Activated naive CD8-positive, alpha-beta T cell treated with anti-CD3 and anti-CD28 coated beads, Interleukin-2, amount 50 U/mL, for 24 hours (primary cell): ENCODE results near the gene LGALS3BP.
A peak's percentile ranks its signal among the peaks of the same experiment; 100 is the strongest.
"Not testable (repeated sequence)": the region's sequence is repeated elsewhere in the genome, so short reads cannot be mapped to it uniquely, and the experiment has no call there.

Source experiments
- ATAC-seq: fragments of 150-1000 bp; cut with Tn5 transposase; one replicate; pipeline ENCODE4 v1.10.0; 2021
- DNase-seq: peaks from one replicate; pipeline ENCODE4 v3.0.0; 2021
- H3K27ac Mint-ChIP-seq: one replicate; pipeline ENCODE4 v1.8.0; 2021; ENCODE audit warnings: mild to moderate bottlenecking, mixed read lengths
- H3K27me3 Mint-ChIP-seq: one replicate; pipeline ENCODE4 v1.8.0; 2021; ENCODE audit warnings: mixed read lengths
- H3K36me3 Mint-ChIP-seq: one replicate; pipeline ENCODE4 v1.8.0; 2021; ENCODE audit warnings: low read depth, mixed read lengths
- H3K4me1 Mint-ChIP-seq: one replicate; pipeline ENCODE4 v1.8.0; 2021; ENCODE audit warnings: mixed read lengths
- H3K4me3 Mint-ChIP-seq: one replicate; pipeline ENCODE4 v1.8.0; 2021; ENCODE audit warnings: mild to moderate bottlenecking, moderate library complexity, mixed read lengths
- H3K9me3 Mint-ChIP-seq: one replicate; pipeline ENCODE4 v1.8.0; 2021; ENCODE audit warnings: mixed read lengths

Gene LGALS3BP

DNA sequence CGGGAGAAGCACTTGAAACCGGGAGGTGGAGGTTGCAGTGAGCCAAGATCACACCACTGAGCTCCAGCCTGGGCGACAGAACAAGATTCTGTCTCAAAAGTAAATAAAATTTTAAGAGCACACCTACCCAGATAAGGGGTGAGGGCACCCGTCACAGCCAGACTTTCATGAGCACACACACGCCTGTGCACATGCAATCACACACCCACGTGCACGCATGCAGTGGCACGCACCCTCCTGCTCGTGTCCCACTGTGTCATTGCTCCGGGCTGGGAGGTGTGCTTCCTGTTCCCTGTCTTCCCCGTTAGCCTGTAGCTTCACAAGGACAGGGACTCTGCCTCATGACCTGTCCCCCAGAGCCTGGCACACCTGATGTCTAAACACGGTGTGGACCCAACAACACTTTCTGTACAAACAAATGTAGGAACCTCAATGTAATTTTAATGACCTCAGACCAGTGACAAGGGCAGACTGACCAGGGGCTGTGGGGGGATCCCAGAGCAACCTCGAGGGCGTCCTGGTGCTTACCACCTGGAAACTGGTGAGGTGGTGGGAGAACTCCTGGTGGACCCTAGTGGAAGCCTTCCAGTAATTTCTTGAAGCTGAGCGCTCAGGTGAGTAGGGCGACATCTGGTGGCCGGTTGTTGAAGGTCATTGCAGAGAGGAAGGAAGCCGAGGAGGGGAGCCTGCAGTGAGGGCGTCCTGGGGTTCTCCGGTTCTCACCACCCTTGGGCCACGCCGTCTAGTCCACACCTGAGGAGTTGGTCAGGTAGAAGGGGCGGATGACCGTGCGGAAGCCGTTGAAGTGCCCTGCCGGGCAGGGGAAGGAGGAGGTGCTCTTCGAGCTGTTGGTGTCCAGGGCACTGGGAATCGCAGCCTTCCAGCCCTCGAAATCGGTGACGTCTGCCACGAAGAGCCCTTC lies 8.6 kb downstream of the LGALS3BP start:
- ATAC-seq (no peak), DNase-seq (peak; percentile 86)
- Mint-ChIP-seq H3K9me3 (no peaks in the 10 kb centered on the region), H3K27ac (no peak overlapping the region), H3K27me3 (no peaks in the 10 kb centered on the region), H3K4me1 (peaks cover 5% of the 10 kb centered on the region), H3K36me3 (no peaks in the 10 kb centered on the region), H3K4me3 (no peak overlapping the region)

DNA sequence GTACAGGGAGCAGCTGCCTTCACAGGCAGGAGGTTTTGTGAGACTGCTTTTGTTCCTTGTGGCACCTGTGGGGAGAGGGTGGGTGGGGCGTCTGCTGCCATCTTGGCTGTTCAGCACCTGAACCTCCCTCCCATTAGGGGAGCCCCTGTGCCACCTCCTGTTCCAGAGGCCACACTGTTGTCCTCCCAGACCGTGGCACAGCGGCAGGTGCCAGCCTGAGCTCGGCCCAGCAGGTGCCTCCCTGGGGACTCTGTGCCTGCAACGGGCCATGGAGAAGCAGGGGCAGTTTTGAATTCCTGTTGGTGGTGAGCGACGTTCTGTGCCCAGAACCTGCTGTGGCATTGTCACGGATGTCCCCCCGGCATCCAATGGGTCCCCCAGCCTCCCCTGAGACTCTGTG lies 9.9 kb downstream of the LGALS3BP start:
- Mint-ChIP-seq H3K4me3 (no peak overlapping the region), H3K27ac (no peak overlapping the region)

GRCh38 chr17:78967782-78968362 lies 11.9 kb downstream of the LGALS3BP start:
- no peak overlapping the region for H3K4me3 Mint-ChIP-seq
- H3K27me3 Mint-ChIP-seq, result no peaks in the 10 kb centered on the region
- H3K27ac Mint-ChIP-seq, result no peak overlapping the region
- ATAC-seq (no peak), DNase-seq (no peak)
- no peaks in the 10 kb centered on the region for H3K9me3 Mint-ChIP-seq
- H3K4me1 Mint-ChIP-seq, result peaks cover 5% of the 10 kb centered on the region
- no peaks in the 10 kb centered on the region for H3K36me3 Mint-ChIP-seq

More for the DNA sequence above, 9.9 kb downstream of the LGALS3BP start:
- no peaks in the 10 kb centered on the region for H3K9me3 Mint-ChIP-seq
- H3K27me3 Mint-ChIP-seq, result no peaks in the 10 kb centered on the region
- no peak for DNase-seq
- ATAC-seq, result no peak
- peaks cover 5% of the 10 kb centered on the region for H3K4me1 Mint-ChIP-seq
- H3K36me3 Mint-ChIP-seq, result no peaks in the 10 kb centered on the region

- H3K27ac Mint-ChIP-seq, result no peak overlapping the region
- ATAC-seq, result no peak
Observed at GRCh38 chr17:78966910-78967600, 12.7 kb downstream of the LGALS3BP start.

DNA sequence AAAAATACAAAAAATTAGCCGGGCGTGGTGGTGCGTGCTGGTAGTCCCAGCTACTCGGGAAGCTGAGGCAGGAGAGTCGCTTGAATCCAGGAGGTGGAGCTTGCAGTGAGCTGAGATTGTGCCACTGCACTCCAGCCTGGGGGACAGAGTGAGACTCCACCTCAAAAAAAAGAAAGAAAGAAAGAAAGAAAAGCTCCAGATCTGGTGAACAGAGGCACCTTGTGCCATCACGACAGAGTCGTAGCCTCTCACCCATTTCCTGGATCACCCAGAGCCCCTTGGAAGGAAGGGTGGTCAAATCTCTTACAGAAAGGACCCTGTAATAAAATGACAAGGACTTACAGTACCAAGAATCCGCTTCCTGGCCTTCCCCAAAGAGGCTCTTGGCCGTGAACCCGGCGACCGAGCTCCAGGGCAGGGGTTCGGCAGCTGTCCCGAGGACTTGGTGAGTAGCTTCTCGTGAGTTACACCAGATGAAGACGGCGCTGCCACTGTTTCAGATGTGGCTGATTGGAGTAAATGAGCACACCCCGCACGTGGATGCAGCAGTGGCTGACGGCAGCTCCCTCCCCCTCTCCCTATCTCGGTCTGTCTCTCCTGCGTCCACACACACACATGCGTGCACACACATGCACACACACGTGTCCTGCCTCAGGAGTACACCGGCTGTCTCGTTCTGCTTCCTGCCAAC lies 13.5 kb downstream of the LGALS3BP start:
- Mint-ChIP-seq H3K4me3 (no peak overlapping the region), H3K9me3 (no peaks in the 10 kb centered on the region), H3K27me3 (no peaks in the 10 kb centered on the region), H3K27ac (no peak overlapping the region), H3K4me1 (peaks cover 3% of the 10 kb centered on the region), H3K36me3 (no peaks in the 10 kb centered on the region)
- ATAC-seq, result no peak
- DNase-seq, result no peak

More at GRCh38 chr17:78966910-78967600, 12.7 kb downstream of the LGALS3BP start:
- H3K36me3 Mint-ChIP-seq, result no peaks in the 10 kb centered on the region
- H3K4me3 Mint-ChIP-seq, result no peak overlapping the region
- no peaks in the 10 kb centered on the region for H3K27me3 Mint-ChIP-seq
- no peaks in the 10 kb centered on the region for H3K9me3 Mint-ChIP-seq
- DNase-seq, result no peak
- H3K4me1 Mint-ChIP-seq, result peaks cover 5% of the 10 kb centered on the region

DNA sequence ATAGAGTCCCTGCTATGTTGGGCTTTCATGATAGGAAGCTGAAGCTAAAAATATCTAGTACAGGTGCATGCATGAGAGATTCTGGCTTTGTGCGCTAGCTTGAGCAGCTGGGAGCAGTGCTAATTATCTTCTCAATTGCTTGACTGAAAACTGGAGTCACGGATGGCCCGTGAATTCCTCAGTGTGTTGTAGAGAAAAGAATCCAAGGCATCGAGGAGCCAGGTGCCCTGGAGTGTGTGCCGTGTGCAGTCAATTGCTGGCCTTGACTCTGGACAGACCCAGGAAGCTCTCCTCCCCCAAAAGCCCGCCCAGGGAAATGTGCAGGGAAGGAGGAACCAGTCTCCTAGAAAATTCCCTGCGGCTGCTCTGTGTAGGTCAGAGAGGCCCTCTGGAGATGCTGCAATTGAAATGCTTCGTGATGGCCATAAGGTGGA lies 14.2 kb downstream of the LGALS3BP start:
- Mint-ChIP-seq H3K27ac (no peak overlapping the region), H3K4me1 (no peaks in the 10 kb centered on the region), H3K27me3 (no peaks in the 10 kb centered on the region), H3K4me3 (no peak overlapping the region), H3K9me3 (no peaks in the 10 kb centered on the region), H3K36me3 (no peaks in the 10 kb centered on the region)
- ATAC-seq, result no peak
- DNase-seq, result no peak

- Mint-ChIP-seq H3K27me3 (peaks cover 2% of the 10 kb centered on the region), H3K4me3 (no peak overlapping the region), H3K9me3 (no peaks in the 10 kb centered on the region), H3K27ac (no peak overlapping the region), H3K36me3 (no peaks in the 10 kb centered on the region), H3K4me1 (no peaks in the 10 kb centered on the region)
- DNase-seq, result no peak
- ATAC-seq, result no peak
Observed at GRCh38 chr17:78963378-78963777, 16.3 kb downstream of the LGALS3BP start.

DNA sequence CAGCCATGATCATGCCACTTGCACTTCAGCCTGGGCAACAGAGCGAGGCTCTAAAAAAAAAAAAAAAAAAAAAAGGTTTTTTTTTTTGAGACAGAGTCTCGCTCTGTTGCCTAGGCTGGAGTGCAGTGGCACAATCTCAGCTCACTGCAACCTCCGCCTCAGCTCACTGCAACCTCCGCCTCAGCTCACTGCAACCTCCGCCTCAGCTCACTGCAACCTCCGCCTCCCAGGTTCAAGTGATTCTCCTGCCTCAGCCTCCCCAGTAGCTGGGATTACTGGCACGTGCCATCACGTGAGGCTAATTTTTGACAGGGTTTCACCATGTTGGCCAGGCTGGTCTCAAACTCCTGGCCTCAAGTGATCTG lies 16.8 kb downstream of the LGALS3BP start:
- not testable (repeated sequence) for ATAC-seq, H3K27ac Mint-ChIP-seq, DNase-seq, H3K27me3 Mint-ChIP-seq, H3K36me3 Mint-ChIP-seq, H3K4me1 Mint-ChIP-seq, H3K4me3 Mint-ChIP-seq, H3K9me3 Mint-ChIP-seq

DNA sequence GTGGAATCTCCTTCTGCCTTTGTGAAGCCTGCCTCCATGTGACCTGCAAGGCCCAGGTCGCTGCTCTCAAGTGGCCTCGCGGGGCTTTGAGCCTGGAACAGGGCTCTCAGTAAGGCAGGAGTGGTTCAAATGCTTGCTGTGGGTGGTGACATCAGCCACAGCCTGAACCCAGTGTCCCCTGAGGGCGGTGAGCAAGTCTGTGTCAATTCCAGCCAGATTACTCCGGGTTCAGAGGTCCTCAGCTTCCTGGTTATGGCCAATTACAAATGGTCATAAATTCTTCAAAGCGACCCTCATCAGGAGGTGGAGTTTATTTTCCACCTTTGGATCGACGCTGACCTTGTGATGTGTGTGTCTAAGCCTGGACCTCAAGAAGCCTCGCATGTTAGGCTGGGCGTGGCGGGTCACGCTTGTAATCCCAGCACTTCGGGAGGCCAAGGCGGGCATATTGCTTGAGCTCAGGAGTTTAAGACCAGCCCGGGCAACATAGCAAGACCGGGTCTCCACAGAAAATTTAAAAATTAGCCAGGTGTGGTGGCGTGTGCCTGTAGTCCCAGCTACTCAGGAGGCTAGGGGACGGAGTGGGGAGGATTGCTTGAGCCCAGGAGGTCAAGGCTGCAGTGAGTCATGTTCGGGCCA lies 17.3 kb downstream of the LGALS3BP start:
- H3K36me3 Mint-ChIP-seq, result no peaks in the 10 kb centered on the region
- H3K27me3 Mint-ChIP-seq, result peaks cover 2% of the 10 kb centered on the region
- no peak overlapping the region for H3K27ac Mint-ChIP-seq

DNA sequence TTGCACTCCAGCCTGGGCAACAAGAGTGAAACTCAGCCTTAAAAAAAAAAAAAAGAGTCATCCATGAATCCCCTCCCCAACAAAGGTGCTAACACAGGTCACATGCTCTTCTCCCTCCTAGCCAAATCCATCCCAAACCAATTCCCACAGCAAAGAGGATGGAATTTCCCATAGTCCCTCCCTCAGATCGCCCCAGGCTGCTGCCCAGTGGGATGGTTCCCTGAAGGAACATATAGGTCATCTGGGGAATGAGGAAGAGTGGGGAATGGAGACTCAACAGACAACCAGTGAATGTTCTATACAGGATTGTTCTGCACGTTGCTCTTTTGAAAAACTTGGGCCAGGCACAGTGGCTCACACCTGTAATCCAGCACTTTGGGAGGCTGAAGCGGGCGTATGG lies 18.2 kb downstream of the LGALS3BP start:
- no peak overlapping the region for H3K4me3 Mint-ChIP-seq
- DNase-seq (no peak), ATAC-seq (no peak)
- H3K27me3 Mint-ChIP-seq, result peaks cover 2% of the 10 kb centered on the region
- H3K4me1 Mint-ChIP-seq, result peaks cover 4% of the 10 kb centered on the region
- no peaks in the 10 kb centered on the region for H3K36me3 Mint-ChIP-seq
- H3K27ac Mint-ChIP-seq, result no peak overlapping the region
- no peaks in the 10 kb centered on the region for H3K9me3 Mint-ChIP-seq

More for the DNA sequence above, 17.3 kb downstream of the LGALS3BP start:
- Mint-ChIP-seq H3K4me1 (no peaks in the 10 kb centered on the region), H3K4me3 (no peak overlapping the region), H3K9me3 (no peaks in the 10 kb centered on the region)
- no peak for DNase-seq
- no peak for ATAC-seq

GRCh38 chr17:78960928-78961327 lies 18.8 kb downstream of the LGALS3BP start:
- Mint-ChIP-seq H3K4me1 (peaks cover 9% of the 10 kb centered on the region), H3K4me3 (no peak overlapping the region), H3K27me3 (peaks cover 2% of the 10 kb centered on the region), H3K27ac (no peak overlapping the region), H3K9me3 (no peaks in the 10 kb centered on the region), H3K36me3 (no peaks in the 10 kb centered on the region)
- ATAC-seq (no peak), DNase-seq (no peak)

- DNase-seq (no peak), ATAC-seq (no peak)
- peaks cover 12% of the 10 kb centered on the region for H3K4me1 Mint-ChIP-seq
- no peak overlapping the region for H3K4me3 Mint-ChIP-seq
- no peak overlapping the region for H3K27ac Mint-ChIP-seq
- no peaks in the 10 kb centered on the region for H3K36me3 Mint-ChIP-seq
- no peaks in the 10 kb centered on the region for H3K9me3 Mint-ChIP-seq
- peaks cover 2% of the 10 kb centered on the region for H3K27me3 Mint-ChIP-seq
Observed at GRCh38 chr17:78959803-78960202, 19.9 kb downstream of the LGALS3BP start.

DNA sequence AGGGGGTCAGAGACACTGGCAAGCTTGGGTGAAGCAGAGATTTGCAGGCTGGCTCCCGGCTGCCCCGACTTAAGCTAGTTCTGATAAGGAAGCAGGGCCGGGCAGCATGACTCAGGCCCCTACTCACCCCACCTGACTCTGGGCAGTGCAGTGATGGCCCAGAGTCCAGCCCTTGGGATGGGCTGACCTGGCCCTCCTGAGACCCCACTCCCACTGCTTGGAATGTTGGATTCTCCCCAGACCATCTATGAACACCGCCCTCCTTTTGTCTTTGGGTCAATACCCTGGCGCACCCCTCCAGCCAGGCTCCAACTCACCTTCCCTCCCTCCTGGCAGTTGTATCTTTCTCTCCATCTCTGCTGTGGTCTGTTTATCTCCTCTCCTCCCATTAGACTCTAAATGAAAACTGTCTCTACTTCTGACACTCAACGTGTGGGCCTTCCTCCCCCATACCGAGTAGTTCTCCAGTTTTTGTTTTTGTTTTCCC lies 21.0 kb downstream of the LGALS3BP start:
- no peak overlapping the region for H3K4me3 Mint-ChIP-seq
- H3K27me3 Mint-ChIP-seq, result peaks cover 2% of the 10 kb centered on the region
- no peak for ATAC-seq
- peaks cover 14% of the 10 kb centered on the region for H3K4me1 Mint-ChIP-seq
- H3K36me3 Mint-ChIP-seq, result no peaks in the 10 kb centered on the region
- no peak overlapping the region for H3K27ac Mint-ChIP-seq
- no peaks in the 10 kb centered on the region for H3K9me3 Mint-ChIP-seq
- DNase-seq, result no peak

DNA sequence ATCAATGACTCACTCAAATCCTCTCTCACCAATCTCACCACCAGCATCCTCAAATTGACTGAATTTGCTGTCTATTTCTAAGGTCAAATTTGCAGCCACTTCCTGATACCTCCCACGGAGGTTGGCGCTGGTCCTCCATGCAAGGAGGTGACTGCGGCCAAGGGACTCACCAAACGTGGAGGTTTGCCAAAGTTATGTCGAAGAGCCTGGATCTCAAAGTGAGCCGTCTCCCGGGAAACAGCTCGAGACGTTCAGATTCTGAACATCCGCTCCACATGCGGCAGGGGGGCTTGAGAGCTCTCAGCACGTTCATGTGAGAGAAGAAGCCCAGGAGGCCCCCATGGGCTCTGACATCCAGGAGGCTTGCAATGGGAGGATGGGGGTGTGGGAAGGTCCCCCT lies 22.6 kb downstream of the LGALS3BP start:
- peaks cover 14% of the 10 kb centered on the region for H3K4me1 Mint-ChIP-seq
- H3K27me3 Mint-ChIP-seq, result peaks cover 2% of the 10 kb centered on the region
- DNase-seq, result no peak
- no peak overlapping the region for H3K27ac Mint-ChIP-seq
- ATAC-seq, result peak; percentile 13
- H3K9me3 Mint-ChIP-seq, result no peaks in the 10 kb centered on the region
- H3K36me3 Mint-ChIP-seq, result no peaks in the 10 kb centered on the region
- no peak overlapping the region for H3K4me3 Mint-ChIP-seq
